H1 (cell line): Measurements from ENCODE around the gene GALK1. TPM values are rescaled to one million over a fixed set of nuclear protein-coding genes. Genes with fewer than 3 reads are reported as not detected.

Experiments used
- GABPA ChIP-seq: IDR thresholded peaks from 2 replicates; pipeline ENCODE4 v1.6.1; 2011; ENCODE audit warnings: mild to moderate bottlenecking, low read length, moderate library complexity, borderline replicate concordance; ENCODE audit not compliant: insufficient read depth
- HDAC2 ChIP-seq, 2 experiments: fragments of 300-600 bp in 1 of 2; sonication (generic) in 1 of 2; IDR thresholded peaks; 2 replicates each; pipeline ENCODE4 v1.6.1; 2011 to 2012; ENCODE audit warnings: low read depth in 2 of 2, low read length in 2 of 2, mild to moderate bottlenecking in 2 of 2, moderate library complexity in 2 of 2, borderline replicate concordance in 1 of 2, inconsistent platforms in 1 of 2
- RNF2 ChIP-seq: fragments of 200-900, 300-1000 bp; sonication (generic); IDR thresholded peaks from 2 replicates; pipeline ENCODE4 v1.7.1; 2016; ENCODE audit warnings: borderline replicate concordance, low read depth, mild to moderate bottlenecking, antibody characterized with exemption, low read length; ENCODE audit not compliant: poor library complexity, severe bottlenecking; ENCODE audit errors: missing control alignments
- SIX5 ChIP-seq: IDR thresholded peaks from 2 replicates; pipeline ENCODE4 v1.6.1; 2011; ENCODE audit warnings: mild to moderate bottlenecking, low read depth, low read length
- YY1 ChIP-seq: IDR thresholded peaks from 2 replicates; pipeline ENCODE4 v1.6.1; 2011; ENCODE audit warnings: low read depth, mild to moderate bottlenecking, low read length
- polyA plus RNA-seq, 7 experiments: library from polyadenylated mRNA; depleted of rRNA in 3 of 7; stranded (reverse) in 5 of 7; unstranded in 2 of 7; fragments of >200 nt in 5 of 7; fragments of 200-250 nt in 2 of 7; gene quantifications; 1 replicate in 5 of 7; 2 replicates in 1 of 7; 4 replicates in 1 of 7; pipeline versions ENCODE4 v1.2.1 to v1.2.3, GENCODE V29; 2011 to 2013; ENCODE audit warnings: missing spikeins in 2 of 7, mixed read lengths in 2 of 7
- total RNA-seq: library from RNA; stranded (reverse); fragmentation: NEBNext Ultra II Directional; extraction: Animal tissue kit (Norgen Biotek cat#: 25700); gene quantifications from 2 replicates; pipeline ENCODE4 v1.2.1, GENCODE V29; 2021
- TF ChIP-seq, protein P1 (sequence below): fragments of 300-600 bp; sonication (generic); IDR thresholded peaks from 2 replicates; pipeline ENCODE4 v1.7.1; 2012; ENCODE audit warnings: low read length, moderate library complexity, mild to moderate bottlenecking, inconsistent platforms; ENCODE audit not compliant: insufficient replicate concordance
- TF ChIP-seq, protein P2 (sequence below): IDR thresholded peaks from 2 replicates; pipeline ENCODE4 v1.6.1; 2012; ENCODE audit warnings: low read length, inconsistent platforms

Gene GALK1
- total and polyA plus RNA-seq, 2 of the 8 experiments (the other 6 are each of a cell fraction or from before 2014, with no cell fraction given): 34.1 to 47.9 TPM

- TF ChIP-seq, protein P1, sequence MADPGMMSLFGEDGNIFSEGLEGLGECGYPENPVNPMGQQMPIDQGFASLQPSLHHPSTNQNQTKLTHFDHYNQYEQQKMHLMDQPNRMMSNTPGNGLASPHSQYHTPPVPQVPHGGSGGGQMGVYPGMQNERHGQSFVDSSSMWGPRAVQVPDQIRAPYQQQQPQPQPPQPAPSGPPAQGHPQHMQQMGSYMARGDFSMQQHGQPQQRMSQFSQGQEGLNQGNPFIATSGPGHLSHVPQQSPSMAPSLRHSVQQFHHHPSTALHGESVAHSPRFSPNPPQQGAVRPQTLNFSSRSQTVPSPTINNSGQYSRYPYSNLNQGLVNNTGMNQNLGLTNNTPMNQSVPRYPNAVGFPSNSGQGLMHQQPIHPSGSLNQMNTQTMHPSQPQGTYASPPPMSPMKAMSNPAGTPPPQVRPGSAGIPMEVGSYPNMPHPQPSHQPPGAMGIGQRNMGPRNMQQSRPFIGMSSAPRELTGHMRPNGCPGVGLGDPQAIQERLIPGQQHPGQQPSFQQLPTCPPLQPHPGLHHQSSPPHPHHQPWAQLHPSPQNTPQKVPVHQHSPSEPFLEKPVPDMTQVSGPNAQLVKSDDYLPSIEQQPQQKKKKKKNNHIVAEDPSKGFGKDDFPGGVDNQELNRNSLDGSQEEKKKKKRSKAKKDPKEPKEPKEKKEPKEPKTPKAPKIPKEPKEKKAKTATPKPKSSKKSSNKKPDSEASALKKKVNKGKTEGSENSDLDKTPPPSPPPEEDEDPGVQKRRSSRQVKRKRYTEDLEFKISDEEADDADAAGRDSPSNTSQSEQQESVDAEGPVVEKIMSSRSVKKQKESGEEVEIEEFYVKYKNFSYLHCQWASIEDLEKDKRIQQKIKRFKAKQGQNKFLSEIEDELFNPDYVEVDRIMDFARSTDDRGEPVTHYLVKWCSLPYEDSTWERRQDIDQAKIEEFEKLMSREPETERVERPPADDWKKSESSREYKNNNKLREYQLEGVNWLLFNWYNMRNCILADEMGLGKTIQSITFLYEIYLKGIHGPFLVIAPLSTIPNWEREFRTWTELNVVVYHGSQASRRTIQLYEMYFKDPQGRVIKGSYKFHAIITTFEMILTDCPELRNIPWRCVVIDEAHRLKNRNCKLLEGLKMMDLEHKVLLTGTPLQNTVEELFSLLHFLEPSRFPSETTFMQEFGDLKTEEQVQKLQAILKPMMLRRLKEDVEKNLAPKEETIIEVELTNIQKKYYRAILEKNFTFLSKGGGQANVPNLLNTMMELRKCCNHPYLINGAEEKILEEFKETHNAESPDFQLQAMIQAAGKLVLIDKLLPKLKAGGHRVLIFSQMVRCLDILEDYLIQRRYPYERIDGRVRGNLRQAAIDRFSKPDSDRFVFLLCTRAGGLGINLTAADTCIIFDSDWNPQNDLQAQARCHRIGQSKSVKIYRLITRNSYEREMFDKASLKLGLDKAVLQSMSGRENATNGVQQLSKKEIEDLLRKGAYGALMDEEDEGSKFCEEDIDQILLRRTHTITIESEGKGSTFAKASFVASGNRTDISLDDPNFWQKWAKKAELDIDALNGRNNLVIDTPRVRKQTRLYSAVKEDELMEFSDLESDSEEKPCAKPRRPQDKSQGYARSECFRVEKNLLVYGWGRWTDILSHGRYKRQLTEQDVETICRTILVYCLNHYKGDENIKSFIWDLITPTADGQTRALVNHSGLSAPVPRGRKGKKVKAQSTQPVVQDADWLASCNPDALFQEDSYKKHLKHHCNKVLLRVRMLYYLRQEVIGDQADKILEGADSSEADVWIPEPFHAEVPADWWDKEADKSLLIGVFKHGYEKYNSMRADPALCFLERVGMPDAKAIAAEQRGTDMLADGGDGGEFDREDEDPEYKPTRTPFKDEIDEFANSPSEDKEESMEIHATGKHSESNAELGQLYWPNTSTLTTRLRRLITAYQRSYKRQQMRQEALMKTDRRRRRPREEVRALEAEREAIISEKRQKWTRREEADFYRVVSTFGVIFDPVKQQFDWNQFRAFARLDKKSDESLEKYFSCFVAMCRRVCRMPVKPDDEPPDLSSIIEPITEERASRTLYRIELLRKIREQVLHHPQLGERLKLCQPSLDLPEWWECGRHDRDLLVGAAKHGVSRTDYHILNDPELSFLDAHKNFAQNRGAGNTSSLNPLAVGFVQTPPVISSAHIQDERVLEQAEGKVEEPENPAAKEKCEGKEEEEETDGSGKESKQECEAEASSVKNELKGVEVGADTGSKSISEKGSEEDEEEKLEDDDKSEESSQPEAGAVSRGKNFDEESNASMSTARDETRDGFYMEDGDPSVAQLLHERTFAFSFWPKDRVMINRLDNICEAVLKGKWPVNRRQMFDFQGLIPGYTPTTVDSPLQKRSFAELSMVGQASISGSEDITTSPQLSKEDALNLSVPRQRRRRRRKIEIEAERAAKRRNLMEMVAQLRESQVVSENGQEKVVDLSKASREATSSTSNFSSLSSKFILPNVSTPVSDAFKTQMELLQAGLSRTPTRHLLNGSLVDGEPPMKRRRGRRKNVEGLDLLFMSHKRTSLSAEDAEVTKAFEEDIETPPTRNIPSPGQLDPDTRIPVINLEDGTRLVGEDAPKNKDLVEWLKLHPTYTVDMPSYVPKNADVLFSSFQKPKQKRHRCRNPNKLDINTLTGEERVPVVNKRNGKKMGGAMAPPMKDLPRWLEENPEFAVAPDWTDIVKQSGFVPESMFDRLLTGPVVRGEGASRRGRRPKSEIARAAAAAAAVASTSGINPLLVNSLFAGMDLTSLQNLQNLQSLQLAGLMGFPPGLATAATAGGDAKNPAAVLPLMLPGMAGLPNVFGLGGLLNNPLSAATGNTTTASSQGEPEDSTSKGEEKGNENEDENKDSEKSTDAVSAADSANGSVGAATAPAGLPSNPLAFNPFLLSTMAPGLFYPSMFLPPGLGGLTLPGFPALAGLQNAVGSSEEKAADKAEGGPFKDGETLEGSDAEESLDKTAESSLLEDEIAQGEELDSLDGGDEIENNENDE: no peak
- TF ChIP-seq, protein P2, sequence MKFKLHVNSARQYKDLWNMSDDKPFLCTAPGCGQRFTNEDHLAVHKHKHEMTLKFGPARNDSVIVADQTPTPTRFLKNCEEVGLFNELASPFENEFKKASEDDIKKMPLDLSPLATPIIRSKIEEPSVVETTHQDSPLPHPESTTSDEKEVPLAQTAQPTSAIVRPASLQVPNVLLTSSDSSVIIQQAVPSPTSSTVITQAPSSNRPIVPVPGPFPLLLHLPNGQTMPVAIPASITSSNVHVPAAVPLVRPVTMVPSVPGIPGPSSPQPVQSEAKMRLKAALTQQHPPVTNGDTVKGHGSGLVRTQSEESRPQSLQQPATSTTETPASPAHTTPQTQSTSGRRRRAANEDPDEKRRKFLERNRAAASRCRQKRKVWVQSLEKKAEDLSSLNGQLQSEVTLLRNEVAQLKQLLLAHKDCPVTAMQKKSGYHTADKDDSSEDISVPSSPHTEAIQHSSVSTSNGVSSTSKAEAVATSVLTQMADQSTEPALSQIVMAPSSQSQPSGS: no peak
- TF ChIP-seq YY1: no peak
- no peak for TF ChIP-seq RNF2
- no peak for TF ChIP-seq HDAC2 (IDR thresholded peaks at IDR 0.05; ENCODE audit: borderline replicate concordance in 1 of 2, low read depth in 2 of 2, low read length in 2 of 2)
- no peak for TF ChIP-seq SIX5
- no peak for TF ChIP-seq GABPA
Measured at GRCh38 chr17:75749545-75750389, 15.2 kb downstream of the GALK1 start (continued).
